Measurements from ENCODE around the gene PDS5A. TPM values are rescaled to one million over a fixed set of nuclear protein-coding genes. Genes with fewer than 3 reads are reported as not detected.
"Not testable (repeated sequence)": the region's sequence is repeated elsewhere in the genome, so short reads cannot be mapped to it uniquely, and the experiment has no call there.

PDS5A gene
- total RNA-seq, 1 donor = 78.4 TPM

- no peak for TF ChIP-seq CTCF (IDR thresholded peaks at IDR 0.05; ENCODE audit: insufficient read depth, low read length)
- DNase-seq (ENCODE audit: low read depth) = no peak
- no peak overlapping the region for H3K4me3 ChIP-seq (ENCODE audit: low read depth, low read length)
Measured at GRCh38 chr4:39840027-39840426, 137.7 kb downstream of the PDS5A start.

GRCh38 chr4:39838431-39838830, 139.3 kb downstream of the PDS5A start:
- not testable (repeated sequence) for H3K4me3 ChIP-seq (ENCODE audit: low read depth, low read length); DNase-seq (ENCODE audit: low read depth)

- no peak overlapping the region for H3K4me3 ChIP-seq (ENCODE audit: low read depth, low read length)
- DNase-seq (ENCODE audit: low read depth) = peak; percentile 30
- TF ChIP-seq CTCF (IDR thresholded peaks at IDR 0.05; ENCODE audit: insufficient read depth, low read length) = no peak
Measured at GRCh38 chr4:39834269-39834668, 143.4 kb downstream of the PDS5A start.

GRCh38 chr4:39825741-39826231, 151.9 kb downstream of the PDS5A start:
- peak; percentile 72 for DNase-seq (ENCODE audit: low read depth)
- TF ChIP-seq CTCF (IDR thresholded peaks at IDR 0.05; ENCODE audit: insufficient read depth, low read length) = no peak
- no peak overlapping the region for H3K4me3 ChIP-seq (ENCODE audit: low read depth, low read length)

GRCh38 chr4:39825090-39825489, 152.6 kb downstream of the PDS5A start:
- no peak for TF ChIP-seq CTCF (IDR thresholded peaks at IDR 0.05; ENCODE audit: insufficient read depth, low read length)
- DNase-seq (ENCODE audit: low read depth) = no peak
- H3K4me3 ChIP-seq (ENCODE audit: low read depth, low read length) = no peak overlapping the region

- no peak overlapping the region for H3K4me3 ChIP-seq (ENCODE audit: low read depth, low read length)
- no peak for TF ChIP-seq CTCF (IDR thresholded peaks at IDR 0.05; ENCODE audit: insufficient read depth, low read length)
- DNase-seq (ENCODE audit: low read depth) = peak; percentile 89
Measured at GRCh38 chr4:39823191-39823590, 154.5 kb downstream of the PDS5A start.

GRCh38 chr4:39822662-39823061, 155.0 kb downstream of the PDS5A start:
- no peak for TF ChIP-seq CTCF (IDR thresholded peaks at IDR 0.05; ENCODE audit: insufficient read depth, low read length)
- DNase-seq (ENCODE audit: low read depth) = no peak
- H3K4me3 ChIP-seq (ENCODE audit: low read depth, low read length) = no peak overlapping the region
